ENCODE data around the gene ZNF296.

ZNF296 gene

DNA sequence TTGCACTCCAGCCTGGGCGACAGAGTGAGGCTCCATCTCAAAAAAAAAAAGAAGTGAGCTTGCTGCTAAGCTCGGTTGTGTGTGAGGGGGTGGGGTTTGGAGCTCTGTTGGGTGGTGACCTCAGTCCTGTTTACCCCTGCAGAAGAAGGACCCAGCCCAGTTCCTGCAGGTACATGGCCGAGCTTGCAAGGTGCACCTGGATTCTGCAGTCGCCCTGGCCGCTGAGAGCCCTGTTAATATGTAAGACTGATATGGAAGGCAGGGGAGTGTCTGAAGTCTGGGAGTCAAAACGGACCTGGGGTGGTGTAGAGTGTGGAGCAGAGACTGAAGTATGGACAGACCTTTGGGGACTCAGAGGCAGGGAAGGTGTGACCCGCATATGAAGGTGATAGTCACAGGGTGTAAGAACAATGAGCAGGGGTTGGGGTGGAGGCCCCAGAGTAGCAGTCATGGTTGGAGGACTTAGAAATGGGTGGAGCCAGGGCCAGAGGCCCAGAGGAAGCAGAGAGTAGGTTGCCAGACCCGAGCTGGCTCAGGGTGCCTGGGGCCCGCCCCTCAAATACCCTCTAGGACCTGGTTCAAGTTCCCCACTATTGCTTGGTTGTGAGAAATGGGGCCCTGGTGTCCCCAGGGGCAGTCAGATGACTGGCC is 24.2 kb downstream of the ZNF296 start:
- DNase-seq: no peak

DNA sequence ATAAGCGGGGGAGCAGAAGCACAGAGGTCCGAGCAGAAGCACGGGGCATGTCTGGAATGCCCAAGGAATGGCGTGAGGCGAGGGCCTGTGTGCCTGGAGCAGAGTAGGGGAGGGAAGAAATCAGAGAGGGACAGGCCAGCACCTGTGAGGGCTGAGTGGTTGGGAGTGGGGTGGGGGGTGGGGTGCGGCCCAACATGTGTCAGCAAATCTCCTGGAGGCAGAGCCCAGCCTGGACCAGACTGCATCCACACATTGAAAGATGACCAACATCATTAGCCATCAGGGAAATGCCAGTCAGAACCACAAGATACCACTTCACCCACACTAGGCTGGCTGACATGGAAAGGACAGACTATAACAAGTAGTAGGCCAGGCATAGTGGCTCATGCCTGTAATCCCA is 26.2 kb downstream of the ZNF296 start:
- DNase-seq: no peak

- no peak for DNase-seq
These were observed 27.1 kb downstream of the ZNF296 start for GRCh38 chr19:45049073-45049736.

- no peak for DNase-seq
These were observed 29.0 kb downstream of the ZNF296 start for GRCh38 chr19:45047188-45047797.

DNA sequence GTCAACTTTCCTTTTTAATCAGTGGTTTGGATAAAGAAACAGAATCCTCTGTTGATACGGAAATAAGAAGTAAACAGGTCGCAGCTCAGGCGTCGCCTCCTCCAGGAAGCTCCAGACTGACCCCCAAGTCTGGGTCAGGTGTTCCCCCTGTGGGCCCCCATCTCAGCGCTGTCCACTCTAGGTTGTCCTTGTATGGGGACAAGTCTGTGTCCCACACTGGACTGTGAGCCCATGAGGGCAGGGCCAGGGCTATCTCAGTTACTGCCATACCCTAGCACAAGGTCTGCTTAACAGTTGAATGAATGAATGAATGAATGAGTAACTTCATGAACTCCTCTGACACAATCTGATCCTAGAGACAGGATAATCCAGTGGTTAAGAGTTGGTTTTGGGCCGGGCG is 29.9 kb downstream of the ZNF296 start:
- no peak for DNase-seq

- DNase-seq: no peak
These were observed 30.5 kb downstream of the ZNF296 start for GRCh38 chr19:45045671-45046353.

DNA sequence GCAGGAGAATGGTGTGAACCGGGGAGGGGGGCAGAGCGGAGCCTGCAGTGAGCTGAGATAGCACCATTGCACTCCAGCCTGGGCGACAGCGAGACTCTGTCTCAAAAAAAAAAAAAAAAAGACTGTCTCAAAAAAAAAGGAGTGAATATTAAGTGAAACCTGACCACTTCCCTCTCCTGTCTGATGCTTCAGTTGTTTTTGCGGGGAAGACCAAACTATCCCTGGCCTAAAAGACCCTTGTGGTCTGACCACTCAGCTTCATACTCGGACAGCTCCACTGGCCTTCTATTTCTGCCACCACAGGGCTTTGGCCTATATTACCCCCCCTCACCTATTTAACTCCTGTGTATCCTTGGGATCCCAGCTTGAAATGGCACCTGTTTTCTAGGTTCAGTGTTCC is 35.2 kb downstream of the ZNF296 start:
- no peak for DNase-seq

DNA sequence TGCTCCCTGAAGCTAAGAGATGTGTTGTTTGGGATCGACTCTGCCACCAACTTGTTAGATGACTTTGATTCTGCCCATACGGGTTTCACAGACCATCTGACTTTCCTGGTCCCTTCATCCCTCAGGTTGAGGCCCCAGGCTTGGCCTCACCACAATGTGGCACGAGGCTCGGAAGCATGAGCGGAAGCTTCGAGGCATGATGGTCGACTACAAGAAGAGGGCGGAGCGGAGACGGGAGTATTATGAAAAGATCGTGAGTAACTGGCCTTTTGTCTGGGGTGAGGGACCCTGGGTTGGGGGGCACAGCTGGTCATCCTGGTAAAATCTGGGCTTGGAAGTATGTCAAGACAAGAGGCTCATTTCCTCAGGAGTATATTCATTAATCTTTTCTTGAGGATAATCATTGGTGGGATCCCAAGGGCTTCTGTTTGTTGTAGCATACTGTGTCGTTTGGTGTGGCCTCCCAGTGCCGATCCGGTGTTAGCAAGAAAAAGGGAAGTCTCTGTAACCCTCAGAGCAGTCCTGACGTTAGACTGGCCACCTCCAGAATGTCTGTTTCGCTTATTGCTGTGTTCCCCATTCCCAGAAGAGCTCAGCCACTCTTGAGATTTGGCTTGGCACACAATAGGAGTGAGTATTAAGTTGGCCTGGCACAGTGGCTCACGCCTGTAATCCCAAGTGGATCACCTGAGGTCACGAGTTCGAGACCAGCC is 36.1 kb downstream of the ZNF296 start:
- DNase-seq: no peak

- peak; percentile 84 for DNase-seq
These were observed 37.1 kb downstream of the ZNF296 start, which contains the start of gene CLASRP for GRCh38 chr19:45038931-45039893. Gene CLASRP, plus strand, starts transcription at chr19:45039045. Its CDS starts 1,168 bp downstream, at chr19:45040213.

DNA sequence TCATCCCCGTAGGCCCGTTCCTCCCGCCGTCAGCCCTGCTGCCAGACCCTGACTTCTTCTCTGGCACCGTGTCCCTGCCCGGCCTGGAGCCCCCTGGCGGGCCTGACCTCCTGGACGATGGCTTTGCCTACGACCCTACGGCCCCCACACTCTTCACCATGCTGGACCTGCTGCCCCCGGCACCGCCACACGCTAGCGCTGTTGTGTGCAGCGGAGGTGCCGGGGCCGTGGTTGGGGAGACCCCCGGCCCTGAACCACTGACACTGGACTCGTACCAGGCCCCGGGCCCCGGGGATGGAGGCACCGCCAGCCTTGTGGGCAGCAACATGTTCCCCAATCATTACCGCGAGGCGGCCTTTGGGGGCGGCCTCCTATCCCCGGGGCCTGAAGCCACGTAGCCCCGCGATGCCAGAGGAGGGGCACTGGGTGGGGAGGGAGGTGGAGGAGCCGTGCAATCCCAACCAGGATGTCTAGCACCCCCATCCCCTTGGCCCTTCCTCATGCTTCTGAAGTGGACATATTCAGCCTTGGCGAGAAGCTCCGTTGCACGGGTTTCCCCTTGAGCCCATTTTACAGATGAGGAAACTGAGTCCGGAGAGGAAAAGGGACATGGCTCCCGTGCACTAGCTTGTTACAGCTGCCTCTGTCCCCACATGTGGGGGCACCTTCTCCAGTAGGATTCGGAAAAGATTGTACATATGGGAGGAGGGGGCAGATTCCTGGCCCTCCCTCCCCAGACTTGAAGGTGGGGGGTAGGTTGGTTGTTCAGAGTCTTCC is 38.7 kb downstream of the ZNF296 start:
- no peak for DNase-seq

DNA sequence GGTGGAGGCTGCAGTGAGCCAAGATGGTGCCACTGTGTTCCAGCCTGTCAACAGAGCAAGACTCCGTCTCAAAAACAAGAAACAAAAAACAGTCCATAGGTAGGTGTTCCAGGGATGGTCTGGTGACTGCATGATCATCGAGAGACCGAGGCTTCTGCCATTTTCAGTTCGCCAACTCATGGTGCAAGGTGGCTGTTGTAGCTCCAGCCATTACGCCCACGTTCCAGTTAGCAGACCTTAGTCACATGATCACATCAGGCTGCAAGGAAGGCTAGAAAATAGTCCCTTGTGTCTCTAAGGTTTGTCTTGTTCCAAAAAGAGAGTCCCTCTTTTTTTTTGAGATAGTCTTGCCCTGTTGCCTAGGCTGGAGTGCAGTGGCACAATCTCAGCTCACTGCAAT is 40.5 kb downstream of the ZNF296 start:
- DNase-seq: no peak

DNA sequence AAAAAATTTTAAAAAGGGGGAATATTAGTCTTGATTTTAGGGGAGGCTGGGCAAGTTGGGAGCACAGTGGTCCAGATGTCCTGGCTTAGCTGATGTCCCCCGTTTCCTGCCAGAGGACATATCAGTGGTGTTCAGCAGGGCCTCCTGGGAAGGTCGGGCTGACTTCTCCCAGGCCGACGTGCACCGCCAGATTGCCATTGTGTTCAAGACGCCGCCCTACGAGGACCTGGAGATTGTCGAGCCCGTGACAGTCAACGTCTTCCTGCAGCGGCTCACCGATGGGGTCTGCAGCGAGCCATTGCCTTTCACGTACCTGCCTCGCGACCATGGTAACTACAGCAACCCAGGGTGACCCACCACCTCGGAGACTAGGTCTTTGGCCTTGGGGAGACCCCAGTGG is 43.9 kb downstream of the ZNF296 start:
- DNase-seq: no peak

GRCh38 chr19:45030825-45031224 is 45.5 kb downstream of the ZNF296 start:
- DNase-seq: no peak

GRCh38 chr19:45027371-45027770 is 48.9 kb downstream of the ZNF296 start:
- no peak for DNase-seq

- DNase-seq: no peak
These were observed 51.0 kb downstream of the ZNF296 start for GRCh38 chr19:45025264-45025663.

GRCh38 chr19:45023048-45023447 is 53.2 kb downstream of the ZNF296 start:
- DNase-seq: no peak

DNA sequence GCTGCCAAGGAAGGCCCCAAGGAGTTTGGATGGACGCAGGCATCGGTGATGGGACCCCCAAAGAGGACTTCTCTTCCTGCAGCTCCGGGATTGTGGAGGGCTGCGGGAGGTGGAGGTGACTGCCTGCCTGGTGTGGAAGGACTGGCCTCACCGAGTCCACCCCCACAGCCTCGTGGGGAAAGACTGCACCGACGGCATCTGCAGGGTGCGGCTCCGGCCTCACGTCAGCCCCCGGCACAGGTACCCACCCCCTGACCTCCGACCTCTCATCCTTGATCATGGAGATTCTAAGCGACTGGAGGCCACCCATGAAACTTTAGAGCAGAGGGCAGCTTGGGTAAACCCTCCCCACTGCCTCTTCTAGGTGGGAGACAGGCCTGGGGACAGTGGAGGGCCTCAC is 54.3 kb downstream of the ZNF296 start:
- no peak for DNase-seq

Measured in activated effector memory CD4-positive, alpha-beta T cell treated with Interleukin-2 at 50 U/mL for 16 hours (primary cell).